ENCODE data around the gene AXIN1. TPM values are rescaled to one million over a fixed set of nuclear protein-coding genes. Genes with fewer than 3 reads are reported as not detected.

AXIN1 gene
- total RNA-seq, 1 donor from 2014 or later = 16.4 TPM

GRCh38 chr16:309476-309875 is 43.0 kb downstream of the AXIN1 start:
- DNase-seq = no peak
- H3K9me3 Mint-ChIP-seq (ENCODE audit: unreplicated experiment) = no peaks in the 10 kb centered on the region
- TF ChIP-seq, protein P1, sequence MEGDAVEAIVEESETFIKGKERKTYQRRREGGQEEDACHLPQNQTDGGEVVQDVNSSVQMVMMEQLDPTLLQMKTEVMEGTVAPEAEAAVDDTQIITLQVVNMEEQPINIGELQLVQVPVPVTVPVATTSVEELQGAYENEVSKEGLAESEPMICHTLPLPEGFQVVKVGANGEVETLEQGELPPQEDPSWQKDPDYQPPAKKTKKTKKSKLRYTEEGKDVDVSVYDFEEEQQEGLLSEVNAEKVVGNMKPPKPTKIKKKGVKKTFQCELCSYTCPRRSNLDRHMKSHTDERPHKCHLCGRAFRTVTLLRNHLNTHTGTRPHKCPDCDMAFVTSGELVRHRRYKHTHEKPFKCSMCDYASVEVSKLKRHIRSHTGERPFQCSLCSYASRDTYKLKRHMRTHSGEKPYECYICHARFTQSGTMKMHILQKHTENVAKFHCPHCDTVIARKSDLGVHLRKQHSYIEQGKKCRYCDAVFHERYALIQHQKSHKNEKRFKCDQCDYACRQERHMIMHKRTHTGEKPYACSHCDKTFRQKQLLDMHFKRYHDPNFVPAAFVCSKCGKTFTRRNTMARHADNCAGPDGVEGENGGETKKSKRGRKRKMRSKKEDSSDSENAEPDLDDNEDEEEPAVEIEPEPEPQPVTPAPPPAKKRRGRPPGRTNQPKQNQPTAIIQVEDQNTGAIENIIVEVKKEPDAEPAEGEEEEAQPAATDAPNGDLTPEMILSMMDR (IDR thresholded peaks at IDR 0.05; ENCODE audit: partially characterized antibody, unreplicated experiment) = no peak
- peaks cover 2% of the 10 kb centered on the region for H3K27me3 Mint-ChIP-seq (ENCODE audit: unreplicated experiment)
- peaks cover 11% of the 10 kb centered on the region for H3K4me1 Mint-ChIP-seq (ENCODE audit: low read depth, unreplicated experiment)
- H3K36me3 Mint-ChIP-seq (ENCODE audit: unreplicated experiment) = no peaks in the 10 kb centered on the region
- no peak overlapping the region for H3K27ac Mint-ChIP-seq (ENCODE audit: unreplicated experiment)
- no peak overlapping the region for H3K4me3 Mint-ChIP-seq (ENCODE audit: unreplicated experiment)

- no peak for DNase-seq
- Mint-ChIP-seq H3K27ac (ENCODE audit: unreplicated experiment) (no peak overlapping the region), H3K27me3 (ENCODE audit: unreplicated experiment) (peaks cover 2% of the 10 kb centered on the region), H3K36me3 (ENCODE audit: unreplicated experiment) (no peaks in the 10 kb centered on the region), H3K4me3 (ENCODE audit: unreplicated experiment) (no peak overlapping the region), H3K4me1 (ENCODE audit: low read depth, unreplicated experiment) (peaks cover 11% of the 10 kb centered on the region), H3K9me3 (ENCODE audit: unreplicated experiment) (no peaks in the 10 kb centered on the region)
- TF ChIP-seq, protein P1 (IDR thresholded peaks at IDR 0.05; ENCODE audit: partially characterized antibody, unreplicated experiment) = no peak
Observed at GRCh38 chr16:307691-308312, 44.7 kb downstream of the AXIN1 start.

DNA sequence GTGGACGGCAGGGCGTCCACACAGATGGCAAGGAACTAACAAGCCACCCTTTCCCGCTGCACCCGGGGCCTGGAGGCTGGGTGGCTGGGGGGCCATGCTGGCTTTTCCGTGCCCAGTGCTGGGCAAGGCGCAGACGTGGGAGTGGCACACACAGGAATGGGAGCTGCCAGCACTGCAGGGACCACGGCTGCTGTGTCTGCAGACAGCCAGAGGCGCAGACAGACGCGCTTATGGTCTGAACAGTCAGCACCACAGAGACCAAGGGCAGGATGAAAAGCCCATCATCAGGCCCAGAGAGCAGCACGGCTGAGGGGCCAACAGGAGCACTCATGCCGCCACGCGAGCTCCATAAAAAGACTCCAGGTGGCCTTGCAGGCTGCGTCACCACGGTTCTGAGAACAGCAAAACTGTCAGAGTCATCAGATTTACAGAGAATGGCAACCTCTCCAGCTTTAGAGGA is 45.6 kb downstream of the AXIN1 start:
- H3K27me3 Mint-ChIP-seq (ENCODE audit: unreplicated experiment) = peaks cover 2% of the 10 kb centered on the region
- no peak overlapping the region for H3K4me3 Mint-ChIP-seq (ENCODE audit: unreplicated experiment)
- no peak overlapping the region for H3K27ac Mint-ChIP-seq (ENCODE audit: unreplicated experiment)
- no peaks in the 10 kb centered on the region for H3K9me3 Mint-ChIP-seq (ENCODE audit: unreplicated experiment)
- H3K4me1 Mint-ChIP-seq (ENCODE audit: low read depth, unreplicated experiment) = peaks cover 11% of the 10 kb centered on the region
- no peaks in the 10 kb centered on the region for H3K36me3 Mint-ChIP-seq (ENCODE audit: unreplicated experiment)
- TF ChIP-seq, protein P1 (IDR thresholded peaks at IDR 0.05; ENCODE audit: partially characterized antibody, unreplicated experiment) = no peak
- DNase-seq = no peak

DNA sequence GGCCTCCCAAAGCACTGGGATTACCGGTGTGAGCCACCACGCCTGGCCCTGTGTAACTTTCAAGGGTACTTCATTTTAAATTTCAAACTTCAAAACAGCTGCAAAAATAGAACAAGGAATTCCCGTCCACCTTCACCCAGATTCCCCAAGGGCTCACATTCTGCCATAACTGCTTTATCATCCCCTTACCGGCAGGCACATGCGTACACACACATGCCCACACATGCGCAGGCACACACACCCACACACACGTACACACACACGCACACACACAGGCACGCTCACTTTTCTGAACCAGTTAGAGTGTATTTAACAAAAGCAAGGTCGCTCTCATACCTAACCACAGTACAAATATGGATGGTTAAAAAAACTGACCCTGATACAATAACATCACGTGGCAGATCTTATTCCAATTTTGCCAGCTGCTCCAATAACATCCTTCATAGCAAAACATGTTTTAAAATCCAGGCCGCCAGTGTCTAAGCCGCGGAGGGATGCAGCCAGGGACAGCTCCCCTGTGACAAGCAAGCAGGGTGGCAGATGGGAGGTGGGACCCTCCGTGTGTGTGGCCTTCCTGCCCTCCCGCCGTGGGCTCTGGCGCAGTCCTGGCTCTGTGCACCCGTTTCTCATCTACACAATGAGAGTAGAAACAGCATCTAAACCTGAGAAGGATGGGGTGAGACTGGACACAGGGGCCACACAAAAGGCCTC is 46.5 kb downstream of the AXIN1 start:
- peak overlapping the region; percentile 28 for H3K27ac Mint-ChIP-seq (ENCODE audit: unreplicated experiment)
- TF ChIP-seq, protein P1 (IDR thresholded peaks at IDR 0.05; ENCODE audit: partially characterized antibody, unreplicated experiment) = no peak
- H3K4me3 Mint-ChIP-seq (ENCODE audit: unreplicated experiment) = peak overlapping the region; percentile 26
- H3K36me3 Mint-ChIP-seq (ENCODE audit: unreplicated experiment) = no peaks in the 10 kb centered on the region
- DNase-seq = no peak
- no peaks in the 10 kb centered on the region for H3K9me3 Mint-ChIP-seq (ENCODE audit: unreplicated experiment)
- peaks cover 11% of the 10 kb centered on the region for H3K4me1 Mint-ChIP-seq (ENCODE audit: low read depth, unreplicated experiment)
- peaks cover 2% of the 10 kb centered on the region for H3K27me3 Mint-ChIP-seq (ENCODE audit: unreplicated experiment)
